CD4-positive, alpha-beta T cell treated with Interferon gamma for 1 hour (primary cell): Measurements from ENCODE around the gene DSCAM.
"Not testable (repeated sequence)": the region's sequence is repeated elsewhere in the genome, so short reads cannot be mapped to it uniquely, and the experiment has no call there.

Experiments
- DNase-seq: peaks from one replicate; pipeline ENCODE4 v3.0.0-alpha.2; 2020

The DSCAM gene

GRCh38 chr21:40846587-40847411 lies at the start of gene DSCAM:
TSS of gene DSCAM (minus strand) at chr21:40847158. CDS start at chr21:40846661, 497 bp downstream.
- DNase-seq: no peak

GRCh38 chr21:40895697-40896096 lies 48.7 kb upstream of the DSCAM start:
- DNase-seq: not testable (repeated sequence)

- no peak for DNase-seq
Observed at GRCh38 chr21:40886931-40887330, 40.0 kb upstream of the DSCAM start.

- DNase-seq: no peak
Observed at GRCh38 chr21:40886006-40886405, 39.0 kb upstream of the DSCAM start.

- DNase-seq: no peak
Observed at GRCh38 chr21:40882192-40882915, 35.4 kb upstream of the DSCAM start.

- DNase-seq: no peak
Observed at GRCh38 chr21:40881767-40882166, 34.8 kb upstream of the DSCAM start.

GRCh38 chr21:40871099-40871498 lies 24.1 kb upstream of the DSCAM start:
- no peak for DNase-seq

- DNase-seq: no peak
Observed at GRCh38 chr21:40863839-40864238, 16.9 kb upstream of the DSCAM start.

GRCh38 chr21:40858517-40858916 lies 11.6 kb upstream of the DSCAM start:
- DNase-seq: no peak

- DNase-seq: no peak
Observed at GRCh38 chr21:40853956-40854688, 7.2 kb upstream of the DSCAM start.

- DNase-seq: no peak
Observed at GRCh38 chr21:40852563-40852962, 5.6 kb upstream of the DSCAM start.

GRCh38 chr21:40851749-40852148 lies 4.8 kb upstream of the DSCAM start:
- no peak for DNase-seq

GRCh38 chr21:40850071-40850470 lies 3.1 kb upstream of the DSCAM start:
- DNase-seq: no peak

GRCh38 chr21:40847951-40848350 lies 993 bp upstream of the DSCAM start:
- no peak for DNase-seq

GRCh38 chr21:40846103-40846502 lies 855 bp downstream of the DSCAM start:
- no peak for DNase-seq

GRCh38 chr21:40845441-40845995 lies 1.4 kb downstream of the DSCAM start:
- DNase-seq: no peak

GRCh38 chr21:40844935-40845334 lies 2.0 kb downstream of the DSCAM start:
- DNase-seq: no peak

GRCh38 chr21:40842197-40842552 lies 4.8 kb downstream of the DSCAM start:
- no peak for DNase-seq

GRCh38 chr21:40841524-40842196 lies 5.3 kb downstream of the DSCAM start:
- DNase-seq: no peak

- DNase-seq: no peak
Observed at GRCh38 chr21:40840401-40841125, 6.4 kb downstream of the DSCAM start.

GRCh38 chr21:40839521-40839920 lies 7.4 kb downstream of the DSCAM start:
- DNase-seq: no peak

GRCh38 chr21:40837456-40837855 lies 9.5 kb downstream of the DSCAM start:
- no peak for DNase-seq
